Chondrocyte (in vitro differentiated cells): ENCODE data around the gene CCDC80. TPM values are rescaled to one million over a fixed set of nuclear protein-coding genes. Genes with fewer than 3 reads are reported as not detected.

Experiments used
- DNase-seq: peaks from one replicate; pipeline ENCODE4 v3.0.0; 2021; ENCODE audit warnings: mixed read lengths, low spot score
- H3K27ac Mint-ChIP-seq: one replicate; pipeline ENCODE4 v1.8.0; 2021; ENCODE audit warnings: mild to moderate bottlenecking, moderate library complexity, mixed read lengths; ENCODE audit not compliant: unreplicated experiment
- H3K27me3 Mint-ChIP-seq: 2 replicates; pipeline ENCODE4 v1.8.0; 2021; ENCODE audit warnings: low read depth, mixed read lengths
- H3K36me3 Mint-ChIP-seq: 2 replicates; pipeline ENCODE4 v1.8.0; 2021; ENCODE audit warnings: low read depth, mixed read lengths
- H3K4me1 Mint-ChIP-seq: 2 replicates; pipeline ENCODE4 v1.8.0; 2021; ENCODE audit warnings: low read depth, mild to moderate bottlenecking, mixed read lengths
- H3K4me3 Mint-ChIP-seq: one replicate; pipeline ENCODE4 v1.8.0; 2021; ENCODE audit warnings: mild to moderate bottlenecking, moderate library complexity, mixed read lengths; ENCODE audit not compliant: unreplicated experiment
- H3K9me3 Mint-ChIP-seq: 2 replicates; pipeline ENCODE4 v1.8.0; 2021; ENCODE audit warnings: low read depth, mixed read lengths
- total RNA-seq: library from RNA; stranded (reverse); gene quantifications from 3 replicates; pipeline ENCODE4 v1.2.1, GENCODE V29; 2021
- TF ChIP-seq, protein P1 (sequence below): fragments of 200-600 bp; sonication (generic); IDR thresholded peaks from 2 replicates; pipeline ENCODE4 v1.5.0; 2021; ENCODE audit warnings: antibody characterized with exemption, mild to moderate bottlenecking, moderate library complexity

Gene CCDC80
- total RNA-seq, 1 donor from 2014 or later = 1,574 TPM

GRCh38 chr3:112643621-112644240 is 2.8 kb upstream of the CCDC80 start:
- no peak overlapping the region for H3K4me3 Mint-ChIP-seq

DNA sequence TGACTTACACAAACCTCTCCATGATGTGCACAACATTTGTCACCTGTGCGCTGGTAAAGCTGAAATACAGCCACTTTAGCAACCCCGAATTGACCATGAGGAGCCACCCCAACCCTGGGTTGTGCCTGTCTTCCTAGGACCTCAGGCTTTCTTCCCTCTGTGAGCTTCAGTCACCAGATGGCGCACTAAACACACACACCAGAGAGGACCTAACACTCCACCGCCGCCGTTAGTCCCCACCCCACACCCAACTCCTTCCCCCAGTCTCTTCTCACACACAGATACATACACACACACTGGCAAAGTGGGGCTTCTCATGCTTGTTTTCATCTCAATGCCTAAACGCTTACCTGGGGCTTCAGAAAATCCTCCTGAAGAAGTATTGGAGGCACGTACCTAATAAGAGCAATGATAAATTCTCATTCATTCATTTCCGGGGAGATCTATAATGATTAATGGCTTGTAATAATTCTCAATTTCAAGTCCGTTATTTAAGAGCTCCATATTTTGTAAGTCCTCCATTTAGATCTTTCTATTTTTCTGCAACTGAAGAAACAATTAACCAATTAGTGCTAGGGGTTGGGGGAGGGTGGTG is 2.1 kb upstream of the CCDC80 start:
- Mint-ChIP-seq H3K4me1 (peaks cover 30% of the 10 kb centered on the region), H3K27me3 (no peaks in the 10 kb centered on the region), H3K4me3 (peak overlapping the region; percentile 32), H3K9me3 (no peaks in the 10 kb centered on the region), H3K27ac (peak overlapping the region; percentile 75), H3K36me3 (peaks cover 5% of the 10 kb centered on the region)
- DNase-seq = peak; percentile 94
- TF ChIP-seq, protein P1, sequence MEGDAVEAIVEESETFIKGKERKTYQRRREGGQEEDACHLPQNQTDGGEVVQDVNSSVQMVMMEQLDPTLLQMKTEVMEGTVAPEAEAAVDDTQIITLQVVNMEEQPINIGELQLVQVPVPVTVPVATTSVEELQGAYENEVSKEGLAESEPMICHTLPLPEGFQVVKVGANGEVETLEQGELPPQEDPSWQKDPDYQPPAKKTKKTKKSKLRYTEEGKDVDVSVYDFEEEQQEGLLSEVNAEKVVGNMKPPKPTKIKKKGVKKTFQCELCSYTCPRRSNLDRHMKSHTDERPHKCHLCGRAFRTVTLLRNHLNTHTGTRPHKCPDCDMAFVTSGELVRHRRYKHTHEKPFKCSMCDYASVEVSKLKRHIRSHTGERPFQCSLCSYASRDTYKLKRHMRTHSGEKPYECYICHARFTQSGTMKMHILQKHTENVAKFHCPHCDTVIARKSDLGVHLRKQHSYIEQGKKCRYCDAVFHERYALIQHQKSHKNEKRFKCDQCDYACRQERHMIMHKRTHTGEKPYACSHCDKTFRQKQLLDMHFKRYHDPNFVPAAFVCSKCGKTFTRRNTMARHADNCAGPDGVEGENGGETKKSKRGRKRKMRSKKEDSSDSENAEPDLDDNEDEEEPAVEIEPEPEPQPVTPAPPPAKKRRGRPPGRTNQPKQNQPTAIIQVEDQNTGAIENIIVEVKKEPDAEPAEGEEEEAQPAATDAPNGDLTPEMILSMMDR = peak; percentile 94

More at GRCh38 chr3:112643621-112644240, 2.8 kb upstream of the CCDC80 start:
- no peaks in the 10 kb centered on the region for H3K27me3 Mint-ChIP-seq
- peak overlapping the region; percentile 42 for H3K27ac Mint-ChIP-seq
- H3K9me3 Mint-ChIP-seq = no peaks in the 10 kb centered on the region
- no peak for DNase-seq
- H3K36me3 Mint-ChIP-seq = peaks cover 2% of the 10 kb centered on the region
- H3K4me1 Mint-ChIP-seq = peaks cover 36% of the 10 kb centered on the region
- TF ChIP-seq, protein P1 = no peak

GRCh38 chr3:112640276-112640929 is 540 bp downstream of the CCDC80 start:
- DNase-seq = no peak
- H3K36me3 Mint-ChIP-seq = peaks cover 9% of the 10 kb centered on the region
- TF ChIP-seq, protein P1 = no peak
- no peaks in the 10 kb centered on the region for H3K27me3 Mint-ChIP-seq
- H3K27ac Mint-ChIP-seq = no peak overlapping the region
- H3K9me3 Mint-ChIP-seq = no peaks in the 10 kb centered on the region
- H3K4me1 Mint-ChIP-seq = peaks cover 28% of the 10 kb centered on the region
- no peak overlapping the region for H3K4me3 Mint-ChIP-seq

DNA sequence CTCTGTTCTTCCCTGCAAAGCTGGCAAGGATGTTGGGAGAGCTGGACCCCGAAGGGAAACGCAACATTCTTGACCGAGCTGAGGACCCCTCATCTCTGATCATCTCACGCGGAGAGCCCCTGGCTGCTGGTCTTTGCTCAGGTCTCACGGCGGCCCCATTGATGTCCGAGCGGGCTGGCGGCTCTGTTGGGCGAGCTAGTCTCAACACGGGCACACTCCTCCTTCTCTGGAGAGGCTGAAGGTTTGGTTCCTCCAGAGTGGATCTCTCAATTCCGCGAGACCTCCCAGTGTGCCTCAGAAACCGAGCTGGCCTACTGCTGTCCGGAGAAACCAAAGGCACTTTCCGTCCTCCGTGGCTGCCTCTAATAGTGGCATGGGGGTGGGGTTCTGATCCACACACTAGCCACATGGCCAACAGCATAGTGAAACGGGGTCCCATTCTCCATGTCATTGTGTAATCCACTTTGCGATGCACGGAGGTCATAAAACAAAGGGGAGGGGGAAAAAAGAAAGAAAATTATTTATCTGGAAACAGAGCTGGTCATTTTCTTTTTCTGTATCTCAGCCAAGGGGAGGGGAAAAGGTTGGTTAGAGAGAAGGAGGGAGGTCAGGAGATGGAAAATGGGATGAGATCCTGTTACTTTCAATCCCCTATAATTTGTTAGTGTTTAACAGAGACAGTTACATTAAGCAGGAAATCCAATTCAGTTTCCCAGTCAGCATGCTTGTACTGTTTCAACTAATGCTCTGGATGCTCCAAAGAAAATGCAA is 1.3 kb downstream of the CCDC80 start:
- Mint-ChIP-seq H3K27ac (no peak overlapping the region), H3K4me1 (peaks cover 31% of the 10 kb centered on the region), H3K4me3 (no peak overlapping the region), H3K36me3 (peaks cover 12% of the 10 kb centered on the region), H3K27me3 (no peaks in the 10 kb centered on the region), H3K9me3 (no peaks in the 10 kb centered on the region)
- no peak for DNase-seq
- TF ChIP-seq, protein P1 = no peak
